HG02938 (cell line): ENCODE measurements around the gene HABP2.

ENCODE experiments used
- ATAC-seq: cut with Tn5 transposase; IDR thresholded peaks from one replicate; pipeline ENCODE4 v1.9.1; 2021; ENCODE audit warnings: mild to moderate bottlenecking, moderate library complexity; ENCODE audit not compliant: unreplicated experiment

Gene HABP2

GRCh38 chr10:113552701-113553100, at the start of gene HABP2:
Gene HABP2, plus strand, starts transcription at chr10:113553053. Its CDS starts 69 bp downstream, at chr10:113553122.
- no peak for ATAC-seq

- no peak for ATAC-seq
Observed at GRCh38 chr10:113503930-113504329, 48.9 kb upstream of the HABP2 start.

- no peak for ATAC-seq
Observed at GRCh38 chr10:113504423-113504822, 48.4 kb upstream of the HABP2 start.

GRCh38 chr10:113506476-113506875, 46.4 kb upstream of the HABP2 start:
- no peak for ATAC-seq

- no peak for ATAC-seq
Observed at GRCh38 chr10:113511419-113511818, 41.4 kb upstream of the HABP2 start.

GRCh38 chr10:113515161-113515560, 37.7 kb upstream of the HABP2 start:
- ATAC-seq = no peak

GRCh38 chr10:113515601-113516000, 37.3 kb upstream of the HABP2 start:
- no peak for ATAC-seq

GRCh38 chr10:113516061-113516460, 36.8 kb upstream of the HABP2 start:
- ATAC-seq = no peak

- no peak for ATAC-seq
Observed at GRCh38 chr10:113517165-113517900, 35.5 kb upstream of the HABP2 start.

DNA sequence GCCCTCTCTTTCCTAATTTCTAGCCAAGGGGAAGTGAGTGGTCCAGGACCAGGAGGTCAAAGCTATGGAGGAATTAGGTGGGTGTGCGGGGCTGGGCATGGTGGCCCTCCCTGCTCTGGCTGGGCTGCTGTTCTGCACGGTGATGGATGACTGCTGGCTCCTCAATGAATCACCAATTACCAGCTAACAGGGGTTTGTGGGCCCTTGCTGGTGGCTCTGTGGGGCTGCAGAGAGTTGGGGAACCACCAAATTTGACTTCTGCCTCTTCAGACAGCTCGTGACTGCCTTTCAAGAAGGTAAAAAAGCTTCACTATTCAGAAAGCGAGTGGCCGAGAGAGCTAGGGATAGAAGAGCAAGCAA, 35.0 kb upstream of the HABP2 start:
- ATAC-seq = no peak

DNA sequence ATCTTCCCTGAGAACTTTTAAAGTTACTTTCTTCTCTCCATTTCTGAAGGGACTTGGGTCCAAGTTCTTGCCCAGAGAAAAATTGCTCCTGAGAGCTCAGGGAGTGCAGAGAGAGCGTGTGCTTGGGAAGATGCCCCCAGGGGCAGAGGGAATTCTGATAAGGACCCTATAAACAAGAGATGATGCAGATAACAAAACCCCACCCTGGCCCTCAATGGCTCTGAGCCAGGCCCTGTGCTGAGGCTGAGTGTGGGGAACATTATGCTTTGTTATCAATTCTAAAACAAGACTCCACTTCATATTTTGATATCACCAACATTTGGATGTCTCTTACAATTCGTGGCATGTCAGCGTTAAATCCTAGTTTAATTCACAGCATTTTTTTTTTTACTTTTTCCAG, 34.4 kb upstream of the HABP2 start:
- ATAC-seq = no peak

DNA sequence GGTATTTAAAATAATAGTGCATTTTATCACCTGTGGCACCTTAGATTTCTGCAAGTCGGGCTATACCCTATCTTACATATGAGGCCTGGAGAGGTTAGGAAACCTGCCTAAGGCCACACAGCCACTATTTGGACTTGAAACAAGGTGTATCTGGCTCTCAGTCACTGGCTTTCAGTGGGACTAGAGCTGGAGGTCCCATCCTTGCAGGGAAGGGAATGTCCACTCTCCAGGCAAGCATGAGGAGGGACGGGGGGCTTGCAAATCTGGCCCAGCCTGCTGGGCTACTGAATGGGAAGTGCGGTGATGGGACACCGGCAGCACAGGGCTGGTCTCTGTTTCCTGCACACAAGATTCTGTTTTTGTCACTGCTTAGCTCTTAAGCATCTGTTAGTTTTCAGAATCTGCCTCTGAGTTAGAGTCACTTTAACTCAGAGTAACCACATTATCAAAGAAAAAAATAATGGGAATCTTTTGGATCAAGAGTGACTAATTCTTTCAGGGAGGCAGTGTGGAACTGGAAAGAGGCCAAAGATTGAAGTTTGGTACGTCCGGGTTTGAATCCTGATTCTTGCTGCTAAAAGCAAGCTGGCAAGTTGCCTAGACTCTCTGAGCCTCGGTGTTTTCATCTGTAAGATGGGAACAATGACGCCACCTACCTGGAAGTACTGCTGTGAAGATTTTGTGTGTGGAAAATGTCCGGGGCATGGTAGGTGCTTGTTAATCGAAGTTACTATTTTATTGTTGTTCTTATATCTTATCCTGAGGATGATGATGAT, 33.8 kb upstream of the HABP2 start:
- no peak for ATAC-seq

- no peak for ATAC-seq
Observed at GRCh38 chr10:113519681-113520115, 33.2 kb upstream of the HABP2 start.

DNA sequence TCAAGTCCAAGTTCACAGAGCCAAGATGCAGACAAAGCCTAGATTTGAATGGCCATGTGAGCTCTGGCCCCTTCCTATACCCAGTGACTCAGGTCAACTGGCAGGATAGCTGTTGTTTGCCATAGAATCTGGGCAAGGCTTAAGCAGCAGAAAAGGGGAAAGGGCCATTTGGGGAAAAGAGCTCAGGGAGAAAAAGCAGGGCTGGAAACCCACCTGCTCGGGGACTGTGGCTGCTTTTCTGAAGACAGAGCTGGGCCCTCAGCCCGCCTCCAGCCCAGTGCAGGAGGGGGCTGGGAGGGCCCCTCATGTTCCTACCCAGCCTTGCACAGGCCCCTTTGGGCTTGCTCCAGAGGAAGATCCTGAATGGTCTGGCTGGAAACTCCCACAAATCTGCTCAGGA, 32.6 kb upstream of the HABP2 start:
- no peak for ATAC-seq

DNA sequence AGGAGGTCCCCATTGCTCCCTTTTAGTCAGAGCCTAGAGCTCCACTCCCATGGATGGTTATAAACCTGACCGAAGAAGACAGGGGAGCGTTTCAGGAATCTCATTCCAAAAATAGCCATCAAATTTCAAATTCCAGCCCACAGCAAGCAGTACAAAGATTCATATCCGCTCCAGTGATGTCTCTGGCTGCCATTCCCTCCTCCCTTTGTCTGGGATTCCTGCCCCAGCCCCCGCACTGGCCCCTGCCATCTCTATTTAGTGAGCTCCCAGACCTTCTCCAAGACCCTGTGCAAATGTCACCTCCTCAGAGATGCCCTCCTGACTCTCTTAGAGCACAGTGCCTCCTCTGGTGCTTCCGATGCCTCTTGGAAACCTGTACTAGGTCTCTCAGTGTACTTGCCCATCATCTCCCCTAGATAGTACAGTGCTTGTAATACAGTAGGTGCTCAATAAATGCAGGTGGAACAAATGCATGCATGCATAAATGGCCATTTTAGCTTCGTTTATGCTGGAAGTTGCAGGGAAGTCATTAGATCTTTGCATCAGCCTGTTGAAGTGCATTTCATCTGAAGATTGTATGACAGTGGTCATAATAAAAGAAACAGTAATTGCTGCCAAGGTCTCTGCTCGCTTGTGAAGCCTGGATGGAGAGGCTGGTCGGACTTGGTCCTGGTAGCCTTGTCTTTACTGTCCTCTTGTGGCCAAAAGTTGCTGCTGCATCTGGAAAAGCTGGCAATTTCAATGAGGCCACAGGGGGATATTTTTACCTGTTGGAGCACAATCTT, 32.0 kb upstream of the HABP2 start:
- ATAC-seq = no peak

DNA sequence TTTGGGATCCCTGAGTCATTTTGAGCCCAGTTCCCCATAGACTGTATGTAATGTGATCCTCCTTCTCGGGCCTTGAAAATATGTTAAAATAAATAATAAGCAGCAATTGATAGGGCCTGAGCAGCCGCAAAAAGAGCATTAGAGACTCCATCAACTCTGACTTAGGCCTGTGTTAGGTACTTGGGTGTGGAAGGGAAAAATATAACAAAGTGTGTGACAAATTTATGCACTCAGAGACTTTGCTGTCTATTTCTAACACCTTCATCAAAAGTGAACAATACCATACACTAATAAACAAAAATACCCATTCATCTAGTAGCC, 31.4 kb upstream of the HABP2 start:
- ATAC-seq = no peak

GRCh38 chr10:113522460-113522859, 30.4 kb upstream of the HABP2 start:
- ATAC-seq = no peak

DNA sequence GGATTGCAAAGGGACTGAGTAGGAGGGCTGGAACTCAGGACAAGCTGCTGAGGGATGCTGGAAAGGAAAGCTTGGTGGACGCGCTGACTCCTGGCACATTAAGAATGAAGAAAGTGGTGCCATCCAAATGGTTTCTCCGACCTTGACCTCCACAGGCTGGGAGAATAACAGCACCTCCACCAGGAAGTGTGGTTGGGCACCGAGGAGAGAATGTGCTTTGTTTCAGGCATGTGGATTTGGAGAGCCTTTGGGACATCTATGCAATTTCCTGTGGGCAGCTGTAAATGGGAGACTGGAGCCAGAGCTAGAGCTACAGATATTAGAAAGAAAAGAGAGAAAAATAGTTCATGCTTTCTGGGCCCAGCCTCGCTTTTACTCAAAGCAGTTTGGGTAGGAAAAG, 29.8 kb upstream of the HABP2 start:
- ATAC-seq = no peak

DNA sequence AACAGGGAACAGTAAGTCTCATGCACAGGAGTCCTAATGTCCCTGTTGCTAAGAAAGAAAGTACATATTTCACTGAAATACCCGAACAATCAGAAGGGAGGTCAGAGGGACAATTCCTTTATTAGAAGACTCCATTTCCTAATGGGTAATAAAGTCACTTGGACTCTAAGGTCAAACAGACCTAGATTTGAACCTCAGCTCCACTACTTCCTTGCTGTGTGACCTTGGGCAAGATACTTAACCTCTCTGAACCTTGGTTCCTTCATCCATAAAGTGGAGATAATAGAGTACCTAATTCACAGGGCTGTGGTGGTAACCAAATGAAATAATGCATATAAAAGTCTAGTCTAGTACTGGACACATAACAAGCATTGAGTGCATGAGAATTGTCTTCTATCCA, 29.2 kb upstream of the HABP2 start:
- ATAC-seq = no peak

GRCh38 chr10:113524120-113524519, 28.7 kb upstream of the HABP2 start:
- ATAC-seq = no peak

- no peak for ATAC-seq
Observed at GRCh38 chr10:113524539-113525490, 28.0 kb upstream of the HABP2 start.
